ENCODE results near the gene PTPN6.

DNA sequence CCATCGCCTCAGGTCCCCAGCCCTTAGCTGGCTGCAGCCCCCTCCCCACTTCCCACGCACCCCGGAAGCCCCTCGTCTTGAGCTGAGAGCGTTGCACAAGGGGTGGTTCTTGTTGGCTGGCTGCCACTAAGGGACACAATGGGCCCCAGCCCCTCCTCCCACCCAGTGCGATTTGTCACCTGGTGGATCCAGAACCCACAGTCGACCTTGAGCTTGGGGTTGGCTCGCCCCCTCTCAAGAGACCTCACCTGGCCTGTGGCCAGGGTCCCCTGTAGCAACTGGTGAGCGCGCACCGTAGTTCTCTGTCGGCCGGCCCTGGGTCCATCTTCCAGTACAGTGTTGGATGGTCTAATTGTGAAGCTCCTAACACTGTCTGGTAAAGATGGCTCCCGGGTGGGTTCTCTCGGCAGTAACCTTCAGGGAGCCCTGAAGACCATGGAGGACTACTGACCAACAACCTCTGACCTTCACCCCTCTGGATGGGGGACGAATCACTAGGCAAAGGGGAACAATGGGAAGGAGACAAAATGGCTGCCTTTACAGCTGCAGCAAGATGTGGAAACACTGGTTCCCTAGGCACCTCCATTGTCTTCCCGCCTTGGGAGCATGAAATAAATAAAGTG is 12.7 kb downstream of the PTPN6 start:
- TF ChIP-seq, protein P1, sequence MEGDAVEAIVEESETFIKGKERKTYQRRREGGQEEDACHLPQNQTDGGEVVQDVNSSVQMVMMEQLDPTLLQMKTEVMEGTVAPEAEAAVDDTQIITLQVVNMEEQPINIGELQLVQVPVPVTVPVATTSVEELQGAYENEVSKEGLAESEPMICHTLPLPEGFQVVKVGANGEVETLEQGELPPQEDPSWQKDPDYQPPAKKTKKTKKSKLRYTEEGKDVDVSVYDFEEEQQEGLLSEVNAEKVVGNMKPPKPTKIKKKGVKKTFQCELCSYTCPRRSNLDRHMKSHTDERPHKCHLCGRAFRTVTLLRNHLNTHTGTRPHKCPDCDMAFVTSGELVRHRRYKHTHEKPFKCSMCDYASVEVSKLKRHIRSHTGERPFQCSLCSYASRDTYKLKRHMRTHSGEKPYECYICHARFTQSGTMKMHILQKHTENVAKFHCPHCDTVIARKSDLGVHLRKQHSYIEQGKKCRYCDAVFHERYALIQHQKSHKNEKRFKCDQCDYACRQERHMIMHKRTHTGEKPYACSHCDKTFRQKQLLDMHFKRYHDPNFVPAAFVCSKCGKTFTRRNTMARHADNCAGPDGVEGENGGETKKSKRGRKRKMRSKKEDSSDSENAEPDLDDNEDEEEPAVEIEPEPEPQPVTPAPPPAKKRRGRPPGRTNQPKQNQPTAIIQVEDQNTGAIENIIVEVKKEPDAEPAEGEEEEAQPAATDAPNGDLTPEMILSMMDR (IDR thresholded peaks at IDR 0.05; ENCODE audit: low read length): no peak
- TF ChIP-seq EZH2 (optimal IDR thresholded peaks at IDR 0.05; ENCODE audit: low read depth, low read length): no peak
